ENCODE measurements around the gene ERC2.

ERC2 gene

DNA sequence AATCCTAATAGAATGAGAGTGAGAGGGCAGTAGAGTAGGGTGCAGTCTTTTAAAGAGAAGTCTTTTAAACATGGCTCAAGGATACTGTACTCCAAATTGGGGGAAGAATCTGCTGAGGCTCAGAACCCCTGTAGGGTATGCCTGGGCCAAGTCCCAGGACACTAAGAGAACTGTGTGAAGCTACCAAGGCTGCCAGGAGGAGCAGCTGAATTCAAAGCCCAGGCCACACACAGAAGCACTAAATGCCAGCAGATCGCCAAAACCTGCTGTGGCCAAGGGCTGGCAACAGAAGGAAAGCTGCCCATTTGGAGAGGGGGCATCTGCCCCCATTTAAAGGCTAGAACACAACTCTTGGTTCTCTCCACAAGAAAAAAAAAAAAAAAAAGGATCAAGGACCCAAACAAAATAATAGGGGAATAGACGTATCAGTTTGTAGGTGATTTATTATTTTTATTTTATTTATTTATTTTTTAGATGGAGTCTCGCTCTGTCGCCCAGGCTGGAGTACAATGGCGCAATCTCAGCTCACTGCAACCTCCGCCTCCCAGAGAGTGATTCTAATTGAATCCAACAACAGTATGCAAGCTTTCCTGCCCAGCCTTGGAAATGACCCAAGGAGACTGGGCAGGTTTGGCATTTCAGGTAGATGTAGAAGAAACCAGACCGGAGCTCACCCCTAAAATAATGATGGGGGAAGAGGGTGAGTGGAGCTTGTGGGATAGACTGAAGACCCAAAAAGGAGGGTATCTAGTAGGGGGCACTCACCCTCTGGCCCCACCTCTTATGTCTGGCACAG lies 702.2 kb downstream of the ERC2 start:
- no peak for DNase-seq

DNA sequence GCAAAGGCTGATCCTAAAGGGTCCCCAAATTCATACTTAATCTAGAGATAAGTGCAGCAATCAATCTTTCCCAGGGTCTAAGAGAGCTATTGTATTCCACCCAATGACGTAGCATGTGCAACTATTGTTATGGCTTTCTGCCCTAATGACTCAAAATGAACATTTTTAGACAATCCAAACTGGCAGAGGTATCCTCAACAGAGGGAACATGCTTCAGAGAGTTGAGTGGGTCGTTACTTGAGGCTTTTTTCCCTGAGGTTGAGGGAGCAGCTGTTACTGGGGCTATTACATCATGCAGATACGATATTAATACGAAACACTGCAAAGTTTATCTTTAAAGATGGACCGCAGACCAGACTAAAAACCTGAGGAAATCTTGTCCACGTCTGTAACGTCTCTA lies 702.9 kb downstream of the ERC2 start:
- DNase-seq = no peak

DNA sequence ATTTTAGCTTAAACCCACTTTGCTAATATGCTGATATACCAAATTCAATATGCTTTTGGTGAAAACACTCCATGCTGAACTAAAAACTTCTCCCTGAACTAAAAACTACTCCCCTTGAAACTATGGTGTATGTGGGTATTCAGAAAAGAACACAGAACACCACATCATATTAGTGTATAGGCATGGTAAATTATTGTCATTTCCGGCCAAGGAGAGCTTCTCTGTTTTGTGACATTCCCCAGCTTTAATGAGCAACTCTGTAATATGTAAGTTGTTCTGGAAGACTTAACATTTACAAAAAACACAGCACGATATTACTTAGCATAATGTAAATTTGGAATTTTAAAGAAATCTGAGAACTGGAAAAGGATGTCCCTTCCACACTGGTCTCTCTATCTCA lies 711.3 kb downstream of the ERC2 start:
- no peak for DNase-seq

DNA sequence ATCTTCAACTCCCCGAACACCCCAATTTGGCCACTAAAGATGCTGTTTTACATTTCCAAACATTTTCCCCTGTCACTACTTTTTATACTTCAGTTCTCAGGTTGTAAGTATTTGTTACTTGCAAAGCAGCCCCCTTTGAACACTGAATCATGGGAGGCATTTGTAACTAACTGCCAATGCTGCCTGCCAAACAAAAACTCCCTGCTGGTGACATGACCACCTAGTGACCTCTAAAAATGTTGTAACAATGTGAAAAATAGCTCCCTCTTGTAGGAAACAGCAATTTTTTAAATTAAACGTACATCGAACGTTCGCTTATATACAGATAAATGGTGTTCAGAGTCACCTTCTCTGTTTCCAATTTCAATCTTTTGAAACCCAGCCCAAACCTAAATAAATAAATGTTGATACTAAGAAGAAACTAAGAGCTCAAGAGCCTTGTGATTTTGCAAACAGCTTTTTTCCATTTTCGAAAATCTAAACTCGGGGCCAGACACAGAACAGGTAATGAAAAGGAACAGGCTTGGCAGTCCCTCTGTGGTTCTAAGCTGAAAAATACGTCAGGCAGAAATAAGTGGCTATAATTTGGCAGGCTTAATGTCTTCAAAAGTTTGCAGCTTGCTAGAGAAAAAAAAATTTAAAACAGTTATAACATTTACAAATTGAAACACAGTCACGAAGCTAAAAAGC lies 712.6 kb downstream of the ERC2 start:
- no peak for DNase-seq

DNA sequence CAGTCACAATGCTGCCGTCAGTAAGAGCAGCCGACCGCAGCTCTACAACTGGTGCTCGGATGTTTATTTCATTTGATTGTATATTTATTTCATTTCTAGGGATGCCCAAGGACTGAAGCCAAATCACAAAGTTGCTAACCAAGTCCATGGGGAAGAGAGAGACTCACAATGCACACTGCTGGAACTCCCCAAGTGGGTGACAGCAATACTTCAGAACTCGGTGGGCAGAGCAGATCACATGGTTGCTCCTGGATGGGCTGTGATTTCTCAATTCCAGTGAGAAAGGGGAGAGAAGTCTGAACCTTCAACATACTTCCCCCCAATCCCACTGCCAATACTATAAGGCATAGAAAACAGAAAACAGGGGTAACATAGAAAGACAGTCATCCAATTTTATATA lies 715.4 kb downstream of the ERC2 start:
- no peak for DNase-seq

GRCh38 chr3:55751730-55752129 lies 716.5 kb downstream of the ERC2 start:
- no peak for DNase-seq

- DNase-seq = no peak
Measured at GRCh38 chr3:55750525-55750924, 717.7 kb downstream of the ERC2 start.

GRCh38 chr3:55749036-55749435 lies 719.2 kb downstream of the ERC2 start:
- DNase-seq = no peak

DNA sequence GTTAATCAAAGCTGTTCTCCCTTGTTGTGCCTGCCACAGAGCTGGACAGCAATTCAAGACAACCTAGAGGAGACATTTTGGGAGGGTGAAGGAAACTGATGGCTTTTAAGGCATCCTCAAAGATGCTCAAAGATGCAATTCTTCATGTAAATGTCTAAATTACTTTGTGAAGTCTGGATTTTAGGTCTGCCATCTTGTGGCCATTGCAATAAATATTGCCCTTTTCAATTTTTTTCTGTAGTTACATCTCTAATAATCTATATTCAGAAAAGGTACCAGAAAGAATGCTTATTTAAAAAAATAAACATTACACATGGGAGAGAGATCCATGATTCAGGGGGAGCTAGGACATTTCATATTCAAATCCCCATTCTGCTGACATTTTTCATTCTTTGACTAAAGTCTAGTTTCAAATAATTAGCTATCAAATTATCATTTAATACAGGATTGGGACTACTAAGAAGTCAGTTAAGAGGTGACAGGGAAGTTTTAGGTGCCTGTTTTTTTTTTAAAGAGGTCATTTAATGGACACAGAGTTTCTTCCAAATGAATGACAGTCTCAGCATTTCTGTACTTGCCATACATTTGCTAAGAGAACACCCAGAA lies 721.4 kb downstream of the ERC2 start:
- DNase-seq = no peak

- no peak for DNase-seq
Measured at GRCh38 chr3:55742832-55743136, 725.5 kb downstream of the ERC2 start.

- DNase-seq = no peak
Measured at GRCh38 chr3:55742022-55742831, 726.0 kb downstream of the ERC2 start.

GRCh38 chr3:55737186-55737585 lies 731.1 kb downstream of the ERC2 start:
- no peak for DNase-seq

GRCh38 chr3:55735976-55736375 lies 732.3 kb downstream of the ERC2 start:
- DNase-seq = no peak

DNA sequence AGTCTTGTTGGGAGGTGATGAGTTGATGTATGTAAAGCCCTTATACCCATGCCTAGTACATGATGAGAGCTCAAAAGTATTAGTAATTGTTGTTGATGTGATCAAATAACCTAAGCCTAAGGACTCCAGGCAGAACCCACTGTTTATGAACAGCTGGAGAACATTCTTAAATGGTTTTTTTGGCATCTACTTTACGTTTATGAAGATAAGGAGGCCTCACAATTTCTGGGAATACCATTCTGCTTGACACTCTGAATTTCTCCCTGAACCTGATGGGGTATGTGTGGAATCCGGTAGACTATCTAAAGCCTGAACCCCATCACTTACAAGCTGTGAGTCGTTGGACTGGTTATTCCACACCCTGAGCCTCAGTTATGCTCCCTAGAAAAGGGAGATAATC lies 736.5 kb downstream of the ERC2 start:
- DNase-seq = no peak

DNA sequence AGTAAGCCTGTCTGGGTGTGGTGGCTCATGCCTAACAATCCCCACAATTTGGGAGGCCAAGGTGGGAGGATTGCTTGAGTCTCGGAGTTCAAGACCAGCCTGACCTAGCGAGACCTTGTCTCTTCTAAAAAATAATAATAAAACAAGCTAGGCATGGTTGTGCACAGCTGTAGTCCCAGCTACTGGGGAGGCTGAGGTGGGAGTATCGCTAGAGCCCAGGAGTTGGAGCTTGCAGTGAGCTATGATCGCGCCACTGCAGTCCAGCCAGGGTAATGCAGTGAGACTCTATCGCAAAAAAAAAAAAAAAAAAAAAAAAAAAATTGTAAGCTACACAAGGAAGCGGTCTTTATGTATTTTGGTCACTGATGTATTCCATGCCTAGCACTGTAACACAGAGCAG lies 738.7 kb downstream of the ERC2 start:
- DNase-seq = no peak

- no peak for DNase-seq
Measured at GRCh38 chr3:55728461-55729100, 739.7 kb downstream of the ERC2 start.

GRCh38 chr3:55726501-55726775 lies 741.8 kb downstream of the ERC2 start:
- DNase-seq = no peak

- no peak for DNase-seq
Measured at GRCh38 chr3:55725681-55726500, 742.4 kb downstream of the ERC2 start.

- no peak for DNase-seq
Measured at GRCh38 chr3:55724821-55725220, 743.4 kb downstream of the ERC2 start.

DNA sequence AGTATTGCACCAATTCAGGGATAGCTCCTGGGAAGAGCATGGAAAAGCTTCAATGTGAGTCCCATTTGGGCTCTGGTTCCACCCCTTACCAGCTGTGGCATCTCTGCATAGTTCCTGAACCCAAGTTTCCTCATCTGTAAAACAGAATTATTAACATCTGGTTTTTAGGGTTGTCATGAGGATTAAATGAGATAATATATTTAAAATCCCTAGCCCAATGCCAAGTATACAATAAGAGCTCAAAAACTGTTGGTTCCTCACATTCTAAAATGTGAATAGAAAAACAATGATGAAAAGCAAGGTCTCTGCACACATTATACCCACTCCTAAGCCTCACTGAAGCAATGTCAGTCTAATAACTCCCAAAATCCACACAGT lies 743.9 kb downstream of the ERC2 start:
- no peak for DNase-seq

DNA sequence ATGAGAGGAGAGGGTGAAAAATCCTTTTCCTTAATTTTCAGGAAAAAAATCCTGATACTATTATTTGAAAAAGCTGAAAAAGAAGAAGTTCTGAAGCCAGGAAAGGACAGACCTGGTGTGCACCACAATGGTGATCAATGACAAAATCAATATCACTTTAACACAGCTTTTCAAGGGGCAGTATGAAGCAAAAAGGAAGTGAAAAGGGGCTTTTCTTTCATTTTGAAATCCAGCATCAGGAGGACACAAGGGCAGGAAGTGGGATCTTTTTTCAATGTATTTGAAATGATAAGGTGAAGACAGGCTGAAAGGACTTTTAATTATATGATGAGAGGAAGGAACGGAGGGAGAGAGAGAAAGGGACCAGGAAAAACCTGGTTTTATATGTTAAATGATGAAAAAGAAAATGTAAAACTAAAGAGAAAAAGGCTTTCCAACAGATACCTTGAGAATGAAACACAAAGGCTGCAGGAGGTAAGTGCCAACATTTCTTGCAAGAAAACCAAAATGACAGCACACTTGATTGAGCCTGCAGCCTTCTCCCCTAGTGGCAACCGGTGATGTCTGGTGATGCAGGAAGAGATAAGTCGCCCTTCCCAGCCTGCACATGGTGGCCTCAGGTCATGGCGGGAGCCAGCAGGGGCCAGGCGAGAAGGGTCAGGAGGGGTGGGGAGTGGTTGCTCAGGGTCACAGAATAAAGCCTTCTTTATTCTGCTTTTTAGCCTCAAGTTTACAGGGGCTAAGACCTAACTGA lies 744.4 kb downstream of the ERC2 start:
- no peak for DNase-seq
